ENCODE measurements around the gene TRERF1.

Gene TRERF1

DNA sequence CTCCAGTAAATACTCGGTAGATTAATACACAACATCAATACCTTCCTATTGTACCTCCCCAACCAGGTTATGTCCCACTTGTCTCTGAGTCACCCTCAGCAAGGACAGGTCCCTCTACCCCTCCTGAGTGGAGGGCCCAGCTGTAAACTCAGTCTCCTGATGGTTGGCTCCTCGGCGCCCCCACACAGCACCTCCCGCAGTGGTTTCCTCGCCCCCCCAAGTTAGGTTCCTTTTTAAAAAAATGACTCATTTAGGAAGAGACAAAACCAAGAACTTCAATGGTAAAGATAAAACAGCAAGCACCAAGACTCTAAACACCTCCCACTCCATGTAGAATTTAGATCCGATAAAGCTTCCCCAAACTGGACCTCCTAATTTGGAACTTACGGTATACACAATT lies 83.5 kb downstream of the TRERF1 start:
- Histone ChIP-seq H3K27ac (no peak overlapping the region), H3K27me3 (replicated peaks) (no peaks in the 10 kb centered on the region), H3K4me3 (ENCODE audit: low read depth, low read length) (no peak overlapping the region), H3K36me3 (replicated peaks) (no peaks in the 10 kb centered on the region)
- TF ChIP-seq, protein P1, sequence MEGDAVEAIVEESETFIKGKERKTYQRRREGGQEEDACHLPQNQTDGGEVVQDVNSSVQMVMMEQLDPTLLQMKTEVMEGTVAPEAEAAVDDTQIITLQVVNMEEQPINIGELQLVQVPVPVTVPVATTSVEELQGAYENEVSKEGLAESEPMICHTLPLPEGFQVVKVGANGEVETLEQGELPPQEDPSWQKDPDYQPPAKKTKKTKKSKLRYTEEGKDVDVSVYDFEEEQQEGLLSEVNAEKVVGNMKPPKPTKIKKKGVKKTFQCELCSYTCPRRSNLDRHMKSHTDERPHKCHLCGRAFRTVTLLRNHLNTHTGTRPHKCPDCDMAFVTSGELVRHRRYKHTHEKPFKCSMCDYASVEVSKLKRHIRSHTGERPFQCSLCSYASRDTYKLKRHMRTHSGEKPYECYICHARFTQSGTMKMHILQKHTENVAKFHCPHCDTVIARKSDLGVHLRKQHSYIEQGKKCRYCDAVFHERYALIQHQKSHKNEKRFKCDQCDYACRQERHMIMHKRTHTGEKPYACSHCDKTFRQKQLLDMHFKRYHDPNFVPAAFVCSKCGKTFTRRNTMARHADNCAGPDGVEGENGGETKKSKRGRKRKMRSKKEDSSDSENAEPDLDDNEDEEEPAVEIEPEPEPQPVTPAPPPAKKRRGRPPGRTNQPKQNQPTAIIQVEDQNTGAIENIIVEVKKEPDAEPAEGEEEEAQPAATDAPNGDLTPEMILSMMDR (IDR thresholded peaks at IDR 0.05; ENCODE audit: low read depth, low read length, missing control alignments), result no peak
- DNase-seq, result no peak
- in situ Hi-C loops (cut with HindIII; ENCODE audit: low pct_ligation_motif_present, low sequenced_read_pairs), result no loop called here

DNA sequence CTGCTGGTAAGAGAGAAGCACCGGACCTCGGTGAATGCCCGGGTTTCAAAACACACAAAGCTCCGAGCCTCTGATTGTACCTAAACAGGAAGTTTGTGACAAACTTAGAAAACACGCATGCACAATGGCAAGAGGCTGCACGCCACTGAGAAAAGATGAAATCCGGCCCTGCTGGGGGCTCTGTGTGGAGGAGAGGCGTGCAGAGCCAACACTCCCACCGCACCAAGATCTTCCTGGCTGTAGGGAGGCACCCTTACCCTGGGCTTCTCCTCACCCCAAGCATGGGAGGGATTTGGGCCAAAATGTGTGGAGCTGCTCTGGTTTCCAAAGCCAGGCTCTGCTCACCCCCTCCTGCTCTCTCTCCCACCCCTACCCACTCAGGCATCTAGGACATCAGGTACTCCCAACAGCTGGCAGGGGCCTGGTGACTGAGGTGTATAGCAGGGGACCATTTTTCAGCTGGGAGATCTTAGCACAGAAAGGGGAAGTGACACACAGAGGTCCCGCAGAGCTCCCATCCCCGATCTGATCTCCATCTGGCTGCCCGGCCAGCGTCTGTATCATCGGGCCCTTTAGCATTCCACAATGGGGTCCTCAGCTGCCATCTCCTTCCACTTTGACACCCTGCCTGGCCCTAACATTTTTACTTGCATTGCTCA lies 84.2 kb downstream of the TRERF1 start:
- no peak for DNase-seq
- in situ Hi-C loops (cut with HindIII; ENCODE audit: low pct_ligation_motif_present, low sequenced_read_pairs), result no loop called here
- Histone ChIP-seq H3K27me3 (replicated peaks) (no peaks in the 10 kb centered on the region), H3K27ac (peak overlapping the region; percentile 6), H3K36me3 (replicated peaks) (no peaks in the 10 kb centered on the region), H3K4me3 (ENCODE audit: low read depth, low read length) (no peak overlapping the region)
- TF ChIP-seq, protein P1 (IDR thresholded peaks at IDR 0.05; ENCODE audit: low read depth, low read length, missing control alignments), result no peak

DNA sequence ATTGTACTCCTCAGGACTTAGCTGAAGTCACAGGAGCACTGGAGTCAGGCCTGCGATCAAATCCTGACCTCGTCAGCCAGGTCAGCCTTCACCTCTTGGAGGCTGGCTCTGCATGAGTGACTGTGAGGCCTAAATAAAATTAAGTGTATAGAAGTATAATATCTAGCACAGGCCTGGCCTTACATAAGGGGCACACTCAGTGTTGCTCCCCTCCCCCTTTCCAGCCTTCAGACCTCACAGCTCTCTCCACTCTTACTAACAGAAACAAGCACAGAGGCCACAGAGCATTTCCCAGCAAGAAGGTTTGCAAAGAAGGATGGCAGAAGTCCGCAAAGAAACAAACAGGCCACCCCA lies 84.8 kb downstream of the TRERF1 start:
- TF ChIP-seq, protein P1 (IDR thresholded peaks at IDR 0.05; ENCODE audit: low read depth, low read length, missing control alignments), result no peak
- H3K27ac ChIP-seq, result no peak overlapping the region
- in situ Hi-C loops (cut with HindIII; ENCODE audit: low pct_ligation_motif_present, low sequenced_read_pairs), result no loop called here
- no peaks in the 10 kb centered on the region for H3K27me3 ChIP-seq (replicated peaks)
- no peaks in the 10 kb centered on the region for H3K36me3 ChIP-seq (replicated peaks)
- no peak for DNase-seq
- H3K4me3 ChIP-seq (ENCODE audit: low read depth, low read length), result no peak overlapping the region

GRCh38 chr6:42366011-42366705 lies 85.6 kb downstream of the TRERF1 start:
- TF ChIP-seq, protein P1 (IDR thresholded peaks at IDR 0.05; ENCODE audit: low read depth, low read length, missing control alignments), result no peak
- Histone ChIP-seq H3K36me3 (replicated peaks) (no peaks in the 10 kb centered on the region), H3K27ac (no peak overlapping the region), H3K4me3 (ENCODE audit: low read depth, low read length) (no peak overlapping the region), H3K27me3 (replicated peaks) (no peaks in the 10 kb centered on the region)
- no peak for DNase-seq
- in situ Hi-C loops (cut with HindIII; ENCODE audit: low pct_ligation_motif_present, low sequenced_read_pairs), result no loop called here

GRCh38 chr6:42365021-42365420 lies 86.7 kb downstream of the TRERF1 start:
- no peak overlapping the region for H3K27ac ChIP-seq
- in situ Hi-C loops (cut with HindIII; ENCODE audit: low pct_ligation_motif_present, low sequenced_read_pairs), result no loop called here
- no peak for DNase-seq

More at GRCh38 chr6:42365021-42365420, 86.7 kb downstream of the TRERF1 start:
- no peaks in the 10 kb centered on the region for H3K27me3 ChIP-seq (replicated peaks)
- TF ChIP-seq, protein P1 (IDR thresholded peaks at IDR 0.05; ENCODE audit: low read depth, low read length, missing control alignments), result no peak
- H3K4me3 ChIP-seq (ENCODE audit: low read depth, low read length), result no peak overlapping the region
- H3K36me3 ChIP-seq (replicated peaks), result no peaks in the 10 kb centered on the region
